HG02852 (cell line): ENCODE results near the gene PTOV1.
"Not testable (repeated sequence)": the region's sequence is repeated elsewhere in the genome, so short reads cannot be mapped to it uniquely, and the experiment has no call there.

Source experiments
- ATAC-seq: cut with Tn5 transposase; IDR thresholded peaks from one replicate; pipeline ENCODE4 v1.9.1; 2021; ENCODE audit warnings: mild to moderate bottlenecking, moderate library complexity; ENCODE audit not compliant: unreplicated experiment

The PTOV1 gene

DNA sequence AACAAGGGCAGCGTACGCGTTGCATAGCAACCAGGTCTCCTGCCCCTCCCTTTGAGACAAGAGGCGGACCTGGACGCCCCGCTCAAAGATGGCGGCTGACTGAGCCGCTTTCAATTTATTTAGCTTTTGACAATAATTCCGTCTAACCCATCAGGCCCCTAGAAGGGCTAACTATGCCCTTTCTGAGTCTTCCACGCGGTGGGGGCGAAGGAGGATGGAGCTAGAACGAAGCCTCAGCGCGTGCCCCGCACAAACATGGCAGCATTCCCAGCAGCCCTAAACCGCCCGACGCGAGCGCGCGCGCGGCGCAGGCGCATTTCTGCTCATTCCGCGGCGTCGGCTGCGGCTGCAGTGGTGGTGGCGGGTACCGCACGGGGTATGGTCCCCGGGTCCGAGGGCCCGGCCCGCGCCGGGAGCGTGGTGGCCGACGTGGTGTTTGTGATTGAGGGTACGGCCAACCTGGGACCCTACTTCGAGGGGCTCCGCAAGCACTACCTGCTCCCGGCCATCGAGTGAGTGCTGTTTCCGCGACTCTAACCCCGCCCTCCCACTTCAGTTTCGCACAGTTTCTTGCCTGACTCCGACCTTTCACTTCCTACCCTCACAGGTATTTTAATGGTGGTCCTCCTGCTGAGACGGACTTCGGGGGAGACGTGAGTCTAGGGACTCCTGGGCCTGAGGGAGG lies 32.9 kb upstream of the PTOV1 start, which contains the start of gene MED25:
MED25 (plus strand) TSS at position 326 of the 685 bp plus-strand sequence; CDS start at position 379, 53 bp downstream.
- ATAC-seq = peak; percentile 65

DNA sequence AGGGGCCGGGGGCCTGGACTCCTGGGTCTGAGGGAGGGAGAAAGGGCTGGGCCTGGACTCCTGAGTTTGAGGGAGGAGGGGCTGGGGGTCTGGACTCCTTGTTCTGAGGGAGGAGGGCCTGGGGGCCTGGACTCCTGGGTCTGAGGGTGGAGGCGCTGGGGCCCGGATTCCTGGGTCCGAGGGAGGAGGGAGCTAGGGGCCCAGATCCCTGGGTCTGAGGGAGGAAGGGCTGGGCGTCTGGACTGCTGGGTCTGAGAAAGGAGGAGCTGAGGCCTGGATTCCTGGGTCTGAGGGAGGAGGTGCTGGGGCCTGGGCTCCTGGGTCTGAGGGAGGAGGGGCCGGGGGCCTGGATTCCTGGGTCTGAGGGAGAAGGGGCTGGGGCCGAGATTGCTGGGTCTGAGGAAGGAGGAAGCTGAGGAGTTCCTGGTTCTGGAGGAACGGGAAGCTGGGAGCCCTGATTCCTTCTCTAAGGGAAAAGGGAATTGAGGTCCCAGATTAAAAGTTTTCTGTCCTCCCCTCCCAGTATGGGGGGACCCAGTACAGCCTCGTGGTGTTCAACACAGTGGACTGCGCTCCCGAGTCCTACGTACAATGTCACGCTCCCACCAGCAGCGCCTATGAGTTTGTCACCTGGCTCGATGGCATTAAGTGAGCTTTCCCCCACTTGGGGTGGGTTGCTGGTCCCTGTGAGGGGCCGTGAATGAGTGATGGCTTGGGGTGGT lies 32.1 kb upstream of the PTOV1 start:
- no peak for ATAC-seq

DNA sequence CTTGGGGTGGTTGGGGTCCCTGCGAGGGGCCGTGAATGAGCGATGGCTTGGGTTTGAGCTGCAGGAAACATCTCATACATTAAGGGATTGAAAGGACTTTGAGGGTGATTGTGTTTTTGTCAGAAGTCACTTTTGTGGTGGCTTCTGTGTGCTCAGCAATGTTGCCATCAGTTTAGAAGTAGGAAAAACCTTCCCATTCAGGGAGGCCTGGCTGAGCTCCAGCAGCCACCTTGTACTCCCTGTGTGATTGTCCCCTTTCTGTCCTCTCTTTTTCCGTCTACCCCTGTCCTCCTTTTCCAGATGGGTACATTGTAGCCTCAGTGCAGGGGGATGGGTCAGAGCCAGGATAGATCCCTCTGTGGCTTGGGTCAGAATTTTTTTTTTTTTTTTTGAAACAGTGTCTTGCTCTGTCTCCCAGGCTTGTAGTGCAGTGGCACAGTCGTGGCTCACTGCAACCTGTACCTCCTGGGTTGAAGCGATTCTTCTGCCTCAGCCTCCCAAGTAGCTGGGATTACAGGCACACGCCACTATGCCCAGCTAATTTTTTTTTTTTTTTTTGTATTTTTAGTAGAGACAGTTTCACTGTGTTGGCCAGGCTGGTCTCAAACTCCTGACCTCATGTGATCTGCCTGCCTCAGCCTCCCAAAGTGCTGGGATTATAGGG lies 31.4 kb upstream of the PTOV1 start:
- not testable (repeated sequence) for ATAC-seq

DNA sequence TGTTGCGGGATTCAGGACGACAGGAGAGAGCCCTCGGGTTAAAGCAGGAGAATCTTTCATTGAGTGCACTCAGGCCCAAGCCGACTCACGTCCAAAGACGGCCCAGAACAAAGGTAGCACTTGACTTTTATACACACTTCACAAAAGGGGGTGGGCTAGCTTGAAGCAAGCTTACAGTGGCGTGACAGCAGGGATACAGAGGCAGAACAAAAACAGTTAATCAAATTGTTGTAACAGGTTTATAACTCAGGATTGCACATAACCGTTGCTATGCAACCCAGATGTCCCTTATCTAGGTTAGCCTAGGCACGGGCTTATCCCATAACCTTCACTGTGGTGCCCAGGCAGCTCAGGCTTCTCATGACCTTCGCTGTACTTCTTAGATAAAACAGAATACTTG lies 30.8 kb upstream of the PTOV1 start:
- ATAC-seq = no peak

DNA sequence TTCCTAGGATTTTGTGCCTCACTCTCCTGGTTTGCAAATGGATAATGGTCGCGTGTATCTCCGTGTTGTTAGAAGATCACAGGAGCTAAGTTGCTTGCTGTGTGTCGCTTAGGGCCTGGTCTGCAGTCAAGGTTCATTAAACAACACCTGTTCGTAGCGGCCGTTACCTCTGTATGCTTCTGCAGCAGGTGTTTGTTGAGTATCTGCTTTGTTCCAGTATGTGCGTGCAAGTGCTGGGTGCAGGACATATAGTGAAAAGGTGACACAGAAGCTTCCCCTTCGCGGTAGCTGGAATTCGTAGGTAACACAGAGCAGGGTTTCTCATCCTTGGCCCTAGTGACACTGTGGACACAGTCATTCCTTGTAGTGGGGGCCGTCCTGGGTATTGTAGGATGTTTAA lies 27.5 kb upstream of the PTOV1 start:
- no peak for ATAC-seq

DNA sequence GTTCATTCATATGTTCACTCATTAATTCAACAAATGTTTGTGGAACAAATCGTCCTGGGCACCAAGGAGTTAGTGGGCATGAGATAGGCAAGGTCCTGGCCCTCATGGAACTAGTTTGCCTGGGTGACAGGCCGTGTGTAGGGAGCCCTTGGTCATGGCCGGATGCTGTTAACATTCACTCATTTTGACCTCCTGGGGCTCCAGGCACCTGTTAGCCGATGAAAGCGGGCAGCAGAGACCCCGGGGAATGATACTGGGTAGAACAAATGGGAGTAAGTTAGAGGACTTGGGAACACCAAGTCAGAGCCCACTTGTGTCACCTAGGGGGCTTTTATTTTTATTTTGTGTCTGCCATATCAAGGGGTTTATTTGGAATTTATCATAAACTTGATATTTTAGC lies 26.3 kb upstream of the PTOV1 start:
- ATAC-seq = no peak

DNA sequence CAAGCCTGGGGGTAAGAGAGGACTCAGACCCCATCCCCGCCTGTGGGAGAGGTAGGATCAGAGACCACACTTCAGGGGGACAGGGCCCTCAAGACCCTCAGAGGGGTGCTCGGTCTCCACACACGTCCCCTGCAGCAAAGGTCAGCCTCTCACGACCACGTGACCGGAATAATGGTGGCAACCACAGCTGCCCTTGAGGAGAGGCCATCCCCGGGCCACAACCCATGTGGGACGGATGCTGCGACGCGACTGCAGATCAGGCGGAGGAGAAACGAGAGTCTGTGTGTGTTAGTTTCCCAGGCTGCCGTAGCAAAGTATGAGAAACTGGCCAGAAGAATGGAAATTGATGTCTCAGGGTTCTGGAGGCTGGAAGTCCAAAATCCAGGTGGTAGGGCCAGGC lies 23.9 kb upstream of the PTOV1 start:
- no peak for ATAC-seq

DNA sequence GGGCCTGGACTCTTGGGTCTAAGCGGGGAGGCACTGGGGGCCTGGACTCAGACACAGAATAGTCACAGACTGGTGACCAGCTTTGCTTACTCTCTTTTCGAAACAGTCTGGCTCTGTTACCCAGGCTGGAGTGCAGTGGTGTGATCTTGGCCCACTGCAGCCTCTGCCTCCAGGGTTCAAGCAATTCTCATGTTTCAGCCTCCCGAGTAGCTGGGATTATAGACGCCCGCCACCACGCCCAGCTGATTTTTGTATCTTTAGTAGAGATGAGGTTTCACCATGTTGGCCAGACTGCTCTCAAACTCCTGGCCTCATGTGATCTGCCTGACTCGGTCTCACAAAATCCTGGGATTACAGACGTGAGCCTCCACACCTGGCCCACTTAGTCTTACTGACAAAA lies 21.8 kb upstream of the PTOV1 start:
- no peak for ATAC-seq

DNA sequence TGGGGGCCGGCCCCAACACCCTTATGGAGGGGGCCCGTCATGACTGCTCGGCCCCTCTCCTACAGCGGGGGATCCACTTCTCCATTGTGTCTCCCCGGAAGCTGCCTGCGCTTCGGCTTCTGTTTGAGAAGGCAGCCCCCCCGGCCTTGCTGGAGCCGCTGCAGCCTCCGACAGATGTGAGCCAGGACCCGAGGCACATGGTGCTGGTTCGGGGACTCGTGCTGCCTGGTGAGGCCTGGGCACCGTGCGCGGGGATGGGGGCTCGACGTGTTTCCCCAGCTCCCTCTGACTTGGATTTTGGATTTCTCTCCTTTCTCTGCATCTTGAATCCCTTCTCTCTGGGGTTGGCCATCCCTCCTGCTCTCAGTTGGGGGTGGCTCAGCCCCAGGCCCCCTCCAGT lies 21.2 kb upstream of the PTOV1 start:
- no peak for ATAC-seq

DNA sequence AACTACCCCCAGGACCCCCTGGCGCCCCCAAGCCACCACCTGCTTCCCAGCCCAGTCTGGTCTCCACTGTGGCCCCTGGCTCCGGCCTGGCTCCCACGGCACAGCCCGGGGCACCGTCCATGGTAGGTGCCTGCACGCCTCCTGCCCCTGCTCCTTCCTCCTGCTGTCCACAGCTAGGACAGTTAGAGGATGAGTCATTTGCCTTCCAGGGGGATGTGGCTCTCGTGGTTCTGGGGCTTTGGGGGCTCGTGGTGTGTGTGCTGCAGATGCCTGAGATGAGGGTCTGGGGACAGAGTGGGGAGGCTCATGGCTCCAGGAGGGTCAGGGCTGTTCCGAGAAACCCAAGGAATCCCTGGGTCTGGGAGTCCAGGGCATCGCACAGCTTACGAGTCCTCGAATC lies 20.2 kb upstream of the PTOV1 start:
- no peak for ATAC-seq

DNA sequence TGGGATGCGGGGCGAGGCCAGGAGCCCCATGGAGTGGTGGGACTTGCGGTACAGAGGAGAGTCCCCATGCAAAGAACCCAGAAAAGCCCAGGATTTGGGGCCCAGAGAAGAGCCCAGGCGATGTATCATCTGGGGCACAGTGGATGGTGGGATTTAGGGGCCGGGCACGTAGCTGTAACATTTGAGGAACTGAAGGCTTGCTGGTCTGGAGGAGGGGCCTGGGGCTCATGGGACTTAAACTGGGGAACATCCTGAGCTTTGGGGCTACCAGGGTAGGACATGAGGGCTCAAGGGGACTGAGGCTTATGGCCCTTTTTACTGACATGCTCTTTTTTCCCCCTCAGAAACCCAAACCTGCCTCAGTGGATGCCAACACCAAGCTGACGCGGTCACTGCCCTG lies 19.4 kb upstream of the PTOV1 start:
- no peak for ATAC-seq

DNA sequence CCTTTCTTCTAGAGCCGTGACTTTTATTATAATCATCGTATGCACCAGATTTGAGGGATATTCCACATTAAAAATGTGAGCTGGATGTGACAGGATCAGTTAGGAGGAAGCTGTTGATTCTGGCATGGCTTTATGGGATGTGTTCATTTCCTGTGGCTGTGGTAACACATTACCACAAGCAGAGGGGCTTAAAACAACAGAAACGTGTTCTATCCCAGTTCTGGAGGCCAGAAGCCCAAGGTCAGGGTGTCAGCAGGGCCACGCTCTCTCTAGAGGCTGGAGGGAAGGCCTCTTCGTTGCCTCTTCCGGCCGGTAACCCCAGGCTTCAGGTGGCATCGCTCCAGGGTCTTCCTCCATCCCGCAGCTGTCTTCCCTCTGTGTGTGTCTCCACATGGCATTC lies 18.4 kb upstream of the PTOV1 start:
- ATAC-seq = no peak

DNA sequence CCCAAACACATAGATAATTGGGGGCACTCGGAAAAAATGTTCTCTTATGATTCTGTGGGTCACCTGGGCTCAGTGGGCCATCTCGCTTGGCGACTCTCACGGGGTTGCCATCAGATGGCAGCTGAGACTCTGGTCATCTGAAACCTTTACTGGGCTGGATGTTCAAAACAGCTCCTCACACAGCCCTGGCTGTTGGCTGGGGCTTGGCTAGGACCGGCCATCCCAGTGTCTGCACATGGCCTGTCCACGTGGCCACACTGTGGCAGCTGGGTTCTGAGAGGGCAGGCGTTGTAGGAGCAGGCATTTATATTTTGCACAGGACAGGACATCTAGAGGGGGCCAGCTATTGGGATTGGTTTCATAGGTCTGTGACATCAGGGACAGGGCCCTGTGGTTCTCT lies 17.4 kb upstream of the PTOV1 start:
- ATAC-seq = no peak

DNA sequence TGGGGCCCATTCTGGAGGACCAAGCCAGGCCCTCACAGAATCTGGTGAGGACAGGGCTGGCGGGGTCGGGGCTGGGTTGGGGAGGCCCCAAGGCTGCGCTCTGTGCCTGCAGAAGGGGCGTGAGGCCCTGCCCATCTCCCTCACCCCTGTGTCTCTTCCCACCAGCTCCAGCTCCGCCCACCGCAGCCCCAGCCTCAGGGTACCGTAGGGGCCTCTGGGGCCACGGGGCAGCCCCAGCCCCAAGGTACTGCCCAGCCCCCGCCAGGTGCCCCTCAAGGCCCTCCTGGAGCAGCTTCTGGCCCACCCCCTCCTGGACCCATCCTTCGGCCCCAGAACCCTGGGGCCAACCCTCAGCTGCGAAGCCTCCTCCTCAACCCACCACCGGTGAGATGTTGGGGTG lies 15.4 kb upstream of the PTOV1 start:
- ATAC-seq = no peak

DNA sequence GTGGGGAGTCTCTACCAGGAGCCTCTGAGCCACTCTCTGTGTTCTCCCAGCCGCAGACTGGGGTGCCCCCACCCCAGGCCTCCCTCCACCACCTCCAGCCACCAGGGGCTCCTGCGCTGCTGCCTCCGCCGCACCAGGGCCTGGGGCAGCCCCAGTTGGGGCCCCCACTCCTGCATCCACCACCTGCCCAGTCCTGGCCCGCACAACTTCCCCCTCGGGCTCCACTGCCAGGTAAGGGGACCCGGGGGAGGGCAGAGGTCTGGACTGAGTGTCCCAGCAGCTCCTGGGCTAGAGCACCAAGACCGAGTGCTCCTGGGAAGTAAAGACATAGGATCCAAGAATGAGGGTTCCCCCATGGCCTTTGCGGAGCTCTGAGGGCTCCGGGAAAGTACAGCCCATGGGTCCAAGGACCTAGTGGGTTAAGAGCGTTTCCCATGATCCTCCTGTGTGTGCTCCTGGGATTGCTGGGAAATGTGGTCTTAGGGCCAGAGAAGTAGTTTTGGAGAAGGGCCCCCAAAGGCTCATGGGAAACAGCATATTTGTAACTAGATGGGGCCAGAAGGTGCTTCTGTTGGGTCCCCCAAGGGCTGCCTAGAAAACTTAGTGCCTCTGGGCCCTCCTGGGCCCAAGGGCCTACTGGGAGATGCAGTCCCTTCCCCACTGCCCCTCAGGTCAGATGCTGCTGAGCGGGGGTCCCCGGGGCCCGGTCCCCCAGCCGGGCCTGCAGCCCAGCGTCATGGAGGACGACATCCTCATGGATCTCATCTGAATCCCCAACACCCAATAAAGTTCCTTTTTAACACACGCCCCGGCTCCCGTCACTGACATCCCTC lies 14.6 kb upstream of the PTOV1 start:
- ATAC-seq = no peak

DNA sequence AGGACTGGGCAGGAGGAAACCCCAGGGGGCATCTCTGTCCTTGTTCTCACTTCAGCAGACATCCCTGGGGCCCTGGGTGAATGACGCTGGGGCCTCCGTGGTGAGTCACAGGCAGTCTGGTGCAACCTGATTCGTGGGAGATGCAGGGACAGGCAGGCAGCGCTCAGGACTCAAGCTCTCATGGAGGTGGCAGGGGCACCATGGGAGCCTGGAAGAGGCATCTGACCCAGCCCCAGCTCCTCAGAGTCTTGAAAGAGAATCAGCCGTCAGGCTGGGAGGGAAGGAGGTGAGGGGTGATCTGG lies 14.0 kb upstream of the PTOV1 start:
- ATAC-seq = no peak

DNA sequence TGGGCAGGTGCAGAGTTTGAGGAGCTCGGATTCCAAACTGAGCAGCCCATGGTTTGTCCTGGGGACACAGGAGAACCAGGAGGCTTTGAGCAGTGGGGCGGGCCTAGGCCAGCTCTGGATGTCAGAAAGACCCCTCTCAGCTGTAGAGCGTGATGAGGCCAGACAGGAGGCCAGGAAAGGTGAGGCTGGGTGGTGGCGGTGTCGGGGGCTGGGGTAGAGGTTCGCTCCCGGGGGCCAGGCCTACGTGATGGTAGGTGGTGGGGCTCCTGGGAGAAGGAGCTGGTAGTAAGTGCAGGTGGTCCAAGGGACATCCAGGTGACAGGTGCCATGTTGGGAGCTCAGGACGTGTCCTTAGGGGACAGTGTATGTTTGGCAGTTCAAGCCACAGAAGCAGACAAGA lies 13.5 kb upstream of the PTOV1 start:
- no peak for ATAC-seq

DNA sequence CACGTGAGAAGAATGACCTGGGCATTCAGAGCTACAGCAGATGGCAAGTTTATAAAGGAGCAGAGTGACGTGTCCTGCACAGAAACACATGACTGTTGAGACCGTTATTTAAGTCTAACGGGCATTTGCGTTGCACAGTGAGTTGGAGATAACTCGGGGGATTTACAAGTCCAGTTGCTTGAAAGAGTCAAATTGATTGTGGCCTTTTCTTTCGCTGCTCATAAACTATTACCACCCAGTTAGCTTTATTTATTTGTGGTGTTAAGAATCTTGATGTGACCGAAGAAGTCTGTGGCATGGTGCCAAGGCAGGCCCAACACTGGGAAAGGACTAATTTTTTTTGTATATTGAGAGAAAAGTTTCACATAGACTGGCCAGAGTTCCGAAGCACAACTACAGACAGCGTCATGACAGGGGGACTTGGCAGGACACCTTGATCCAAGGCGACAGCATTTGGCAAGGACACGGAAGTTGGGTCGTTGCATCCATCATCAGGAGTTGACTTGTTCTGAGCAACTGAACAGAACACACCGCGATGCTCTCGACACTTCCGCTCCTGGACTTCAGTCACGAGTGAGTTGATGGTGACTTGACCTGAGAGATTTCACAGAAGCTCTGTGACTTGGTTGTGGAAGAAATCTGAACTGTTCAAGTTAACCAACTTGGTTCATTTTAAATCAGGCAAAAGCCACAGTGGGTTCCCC lies 11.9 kb upstream of the PTOV1 start:
- ATAC-seq = no peak

DNA sequence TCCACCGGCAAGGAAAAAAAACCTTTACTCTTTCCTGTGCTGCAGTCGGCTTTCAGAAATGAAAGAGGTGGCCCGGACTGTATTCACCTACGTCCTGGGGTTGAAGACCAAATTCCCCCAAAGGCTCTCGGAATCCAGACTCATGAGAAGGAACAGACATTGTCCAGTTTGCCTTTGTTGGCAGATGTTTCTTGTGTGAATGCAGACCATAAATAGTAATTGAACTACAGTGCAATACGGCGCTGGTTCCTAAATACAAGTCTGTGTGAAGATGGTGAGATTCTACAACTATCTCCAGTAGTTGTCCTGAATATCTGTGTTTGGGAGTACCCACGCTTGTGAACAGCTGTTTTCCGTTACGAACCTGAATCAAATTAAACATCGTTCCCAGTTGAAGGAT lies 11.2 kb upstream of the PTOV1 start:
- ATAC-seq = no peak

DNA sequence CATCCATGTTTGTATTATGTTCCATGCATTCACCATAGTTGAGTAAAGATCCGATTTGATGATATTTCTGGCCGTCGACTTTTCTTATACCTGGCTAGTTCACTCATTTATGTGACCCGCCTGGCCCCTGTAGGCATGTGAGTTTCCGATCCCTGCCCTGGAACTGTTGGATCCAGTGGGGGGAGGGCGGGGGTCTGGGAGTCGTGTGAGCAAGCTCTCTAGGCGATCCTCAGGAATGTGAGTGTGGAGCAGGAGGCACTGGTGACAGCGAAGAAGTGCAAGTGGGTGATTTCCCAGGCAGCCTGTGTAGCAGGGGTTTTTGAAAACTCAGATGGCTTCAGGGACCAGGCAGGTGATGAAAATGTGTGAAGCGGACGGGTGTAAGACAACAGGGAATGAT lies 10.6 kb upstream of the PTOV1 start:
- ATAC-seq = no peak

DNA sequence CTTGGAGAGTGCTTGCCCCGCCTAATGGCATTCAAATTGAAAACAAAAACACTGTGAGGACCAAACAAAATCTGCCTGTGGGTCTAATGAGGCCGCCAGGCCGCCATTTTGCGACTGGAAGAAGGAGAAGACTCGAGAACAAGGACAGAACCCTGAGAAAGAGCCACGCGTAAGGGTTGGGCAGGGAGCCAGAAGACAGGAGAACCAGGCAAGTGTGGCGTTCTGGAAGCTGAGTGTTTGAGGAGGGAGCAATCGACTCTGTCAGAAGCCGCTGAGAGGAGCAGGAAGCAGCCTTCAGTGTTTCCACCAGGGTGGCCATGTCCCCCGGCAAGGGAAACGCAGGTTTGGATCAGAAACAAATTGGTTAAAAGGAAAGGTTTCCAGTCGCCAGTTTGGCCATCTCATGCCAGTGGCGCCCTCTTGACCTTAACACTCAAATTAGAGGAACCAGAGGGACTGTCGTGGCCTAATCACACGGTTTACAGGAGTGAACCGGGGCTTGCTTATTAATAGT lies 10.2 kb upstream of the PTOV1 start:
- ATAC-seq = no peak
